Measurements from ENCODE around the gene SLC5A1. TPM values are rescaled to one million over a fixed set of nuclear protein-coding genes. Genes with fewer than 3 reads are reported as not detected.
"Not testable (repeated sequence)": the region's sequence is repeated elsewhere in the genome, so short reads cannot be mapped to it uniquely, and the experiment has no call there.

SLC5A1 gene
- total RNA-seq, 1 donor = under 0.01 TPM

DNA sequence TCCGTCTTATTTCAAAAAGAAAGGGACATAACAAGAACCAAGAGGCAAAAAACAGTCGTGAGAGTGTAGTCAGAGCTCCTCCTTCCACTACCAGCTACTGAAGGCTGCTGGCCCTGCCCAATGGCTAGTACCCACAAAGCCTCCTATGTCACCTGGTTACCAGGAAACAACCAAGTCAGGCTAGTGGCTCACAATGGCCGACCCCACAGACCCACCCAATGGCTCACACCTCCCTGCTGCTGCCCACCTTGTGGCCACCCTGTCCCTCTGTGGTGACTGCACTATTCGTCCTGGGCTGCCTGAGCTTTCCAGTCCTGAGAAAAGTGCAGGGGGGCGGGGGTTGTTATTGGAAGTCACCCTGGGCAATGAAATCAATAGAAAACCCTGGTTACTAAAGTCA is 114.6 kb downstream of the SLC5A1 start:
- DNase-seq (ENCODE audit: low read depth) = not testable (repeated sequence)

DNA sequence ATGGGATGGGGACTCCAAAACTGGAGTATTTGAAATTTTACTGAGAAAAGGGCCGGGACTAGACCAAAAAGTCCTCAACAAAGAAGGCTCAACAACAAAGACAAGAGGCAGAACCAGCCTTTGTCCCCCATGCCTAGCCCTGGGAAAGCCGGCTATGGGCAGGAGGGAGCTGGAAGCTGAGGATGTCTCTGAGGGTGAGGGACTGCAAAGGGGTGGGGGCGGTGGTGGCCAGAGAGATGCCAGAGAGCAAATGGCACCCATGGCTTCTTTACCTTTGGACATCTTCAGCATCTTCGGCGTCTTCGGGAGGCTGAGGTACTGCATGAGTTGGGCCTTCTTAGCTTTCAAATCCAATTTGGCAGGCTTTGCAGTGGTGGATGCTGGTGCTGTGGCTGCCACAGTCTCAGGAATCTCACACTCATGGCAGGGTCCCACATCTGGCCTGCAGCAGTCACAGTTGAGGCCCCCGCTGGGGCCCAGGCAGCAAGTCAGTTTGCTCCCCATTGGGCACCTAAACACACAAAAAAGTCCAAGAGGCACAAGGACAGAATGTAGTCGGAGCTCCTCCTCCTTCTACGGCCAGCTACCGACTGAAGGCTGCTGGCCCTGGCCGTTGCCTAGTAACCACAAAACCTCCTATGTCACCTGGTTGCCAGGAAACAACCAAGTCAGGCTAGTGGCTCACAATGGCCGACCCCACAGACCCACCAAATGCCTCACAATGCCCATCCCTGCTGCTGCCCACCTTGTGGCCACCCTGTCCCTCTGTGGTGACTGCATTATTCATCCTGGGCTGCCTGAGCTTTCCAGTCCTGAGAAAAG is 115.9 kb downstream of the SLC5A1 start, which contains the start of gene C22orf42:
TSS of gene C22orf42 (minus strand) at position 592 of the 822 bp plus-strand sequence. CDS start at position 504, 88 bp downstream.
- DNase-seq (ENCODE audit: low read depth) = no peak
- TF ChIP-seq CTCF (IDR thresholded peaks at IDR 0.05; ENCODE audit: insufficient read depth, low read length) = no peak
- H3K4me3 ChIP-seq (ENCODE audit: low read depth, low read length) = no peak within 1 kb of the TSS

More for the DNA sequence above, 114.6 kb downstream of the SLC5A1 start:
- not testable (repeated sequence) for H3K4me3 ChIP-seq (ENCODE audit: low read depth, low read length)

DNA sequence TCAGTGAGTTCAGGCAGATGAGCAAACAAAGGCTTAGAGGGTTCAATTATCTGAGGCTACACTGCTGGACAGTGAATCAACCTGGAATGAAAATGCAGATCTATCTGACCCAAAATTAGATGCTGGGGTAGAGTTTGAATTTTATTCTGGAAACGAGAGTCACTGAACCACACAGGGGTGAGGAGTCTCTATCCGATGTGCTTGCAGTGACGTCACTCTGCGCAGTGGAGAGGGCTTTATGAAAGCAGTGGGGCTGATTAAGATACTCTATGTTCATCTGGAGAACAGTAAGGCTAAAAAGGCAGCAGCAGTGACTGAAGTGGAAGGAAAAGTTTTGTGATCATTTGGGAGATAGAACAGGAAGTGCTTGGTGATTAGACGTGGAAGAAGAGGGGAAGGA is 117.3 kb downstream of the SLC5A1 start:
- not testable (repeated sequence) for DNase-seq (ENCODE audit: low read depth); H3K4me3 ChIP-seq (ENCODE audit: low read depth, low read length)

Small RNA genes within 50 kb of the gene (small RNA-seq; reads per million reads assigned to genes)
- gene AP1B1P2 = not detected

Other genes with a start within 250 kb of the SLC5A1 start
- 169 and 174 TPM in 2 replicates for gene YWHAH, start 98.7 kb upstream of the SLC5A1 start, total RNA-seq (ENCODE audit: low replicate concordance)
- not detected in 2 replicates for gene C22orf42, start 116.0 kb downstream of the SLC5A1 start, total RNA-seq (ENCODE audit: low replicate concordance)
- not detected in 2 replicates for gene RFPL2, start 161.8 kb downstream of the SLC5A1 start, total RNA-seq (ENCODE audit: low replicate concordance)
- gene SLC5A4, start 212.1 kb downstream of the SLC5A1 start, total RNA-seq (ENCODE audit: low replicate concordance) = not detected in 2 replicates

Data from fibroblast of the aortic adventitia (primary cell).